Erythroblast (primary cell): Measurements from ENCODE around the gene IQSEC1.
A peak's percentile ranks its signal among the peaks of the same experiment; 100 is the strongest.

Experiments used
- DNase-seq, 2 experiments: peaks; one replicate each; lab custom pipeline; 2025; lab: John Stamatoyannopoulos, UW
- GATA1 ChIP-seq: IDR thresholded peaks from 2 replicates; pipeline ENCODE4 v1.6.1; 2011; ENCODE audit warnings: low read depth, mild to moderate bottlenecking, control low read depth, low read length, moderate library complexity
- POLR2A ChIP-seq: IDR thresholded peaks from 2 replicates; pipeline ENCODE4 v1.6.1; 2011; ENCODE audit warnings: mild to moderate bottlenecking, low read length

IQSEC1 gene

GRCh38 chr3:12977117-12977808, 96.0 kb downstream of the IQSEC1 start:
- no peak for DNase-seq

GRCh38 chr3:12975748-12976522, 97.3 kb downstream of the IQSEC1 start:
- DNase-seq: no peak
- no peak for TF ChIP-seq POLR2A
- TF ChIP-seq GATA1: no peak

More at GRCh38 chr3:12977117-12977808, 96.0 kb downstream of the IQSEC1 start:
- TF ChIP-seq POLR2A: no peak
- TF ChIP-seq GATA1: no peak

- TF ChIP-seq POLR2A (no peak), GATA1 (no peak)
- DNase-seq: no peak
Observed at GRCh38 chr3:12974819-12975218, 98.4 kb downstream of the IQSEC1 start.

- no peak for DNase-seq
- TF ChIP-seq GATA1 (no peak), POLR2A (no peak)
Observed at GRCh38 chr3:12974334-12974733, 98.9 kb downstream of the IQSEC1 start.

GRCh38 chr3:12973827-12974226, 99.4 kb downstream of the IQSEC1 start:
- no peak for DNase-seq
- no peak for TF ChIP-seq POLR2A
- no peak for TF ChIP-seq GATA1

GRCh38 chr3:12972781-12973702, 100.2 kb downstream of the IQSEC1 start:
- TF ChIP-seq GATA1: no peak
- TF ChIP-seq POLR2A: no peak
- no peak for DNase-seq

- no peak for TF ChIP-seq POLR2A
- no peak for TF ChIP-seq GATA1
- DNase-seq: no peak
Observed at GRCh38 chr3:12972043-12972442, 101.2 kb downstream of the IQSEC1 start.

- no peak for DNase-seq
- no peak for TF ChIP-seq POLR2A
- no peak for TF ChIP-seq GATA1
Observed at GRCh38 chr3:12970684-12971083, 102.5 kb downstream of the IQSEC1 start.

GRCh38 chr3:12969486-12969885, 103.7 kb downstream of the IQSEC1 start:
- TF ChIP-seq POLR2A (no peak), GATA1 (no peak)
- DNase-seq: no peak

GRCh38 chr3:12968541-12968940, 104.7 kb downstream of the IQSEC1 start:
- TF ChIP-seq GATA1 (no peak), POLR2A (no peak)
- DNase-seq: no peak

GRCh38 chr3:12967606-12968351, 105.5 kb downstream of the IQSEC1 start:
- TF ChIP-seq GATA1: no peak
- peak; percentile 36 for TF ChIP-seq POLR2A
- DNase-seq: peak; percentile 95 to 98

GRCh38 chr3:12966847-12967605, 106.2 kb downstream of the IQSEC1 start:
- TF ChIP-seq POLR2A (no peak), GATA1 (no peak)
- DNase-seq: peak; percentile 66 to 76
